GM12872 (cell line): ENCODE results near the gene CILP2.

Source experiments
- CTCF ChIP-seq: IDR thresholded peaks from 3 replicates; pipeline ENCODE4 v1.5.1; 2011; ENCODE audit warnings: low read depth, mild to moderate bottlenecking, low read length, moderate library complexity; ENCODE audit not compliant: insufficient read depth

CILP2 gene

DNA sequence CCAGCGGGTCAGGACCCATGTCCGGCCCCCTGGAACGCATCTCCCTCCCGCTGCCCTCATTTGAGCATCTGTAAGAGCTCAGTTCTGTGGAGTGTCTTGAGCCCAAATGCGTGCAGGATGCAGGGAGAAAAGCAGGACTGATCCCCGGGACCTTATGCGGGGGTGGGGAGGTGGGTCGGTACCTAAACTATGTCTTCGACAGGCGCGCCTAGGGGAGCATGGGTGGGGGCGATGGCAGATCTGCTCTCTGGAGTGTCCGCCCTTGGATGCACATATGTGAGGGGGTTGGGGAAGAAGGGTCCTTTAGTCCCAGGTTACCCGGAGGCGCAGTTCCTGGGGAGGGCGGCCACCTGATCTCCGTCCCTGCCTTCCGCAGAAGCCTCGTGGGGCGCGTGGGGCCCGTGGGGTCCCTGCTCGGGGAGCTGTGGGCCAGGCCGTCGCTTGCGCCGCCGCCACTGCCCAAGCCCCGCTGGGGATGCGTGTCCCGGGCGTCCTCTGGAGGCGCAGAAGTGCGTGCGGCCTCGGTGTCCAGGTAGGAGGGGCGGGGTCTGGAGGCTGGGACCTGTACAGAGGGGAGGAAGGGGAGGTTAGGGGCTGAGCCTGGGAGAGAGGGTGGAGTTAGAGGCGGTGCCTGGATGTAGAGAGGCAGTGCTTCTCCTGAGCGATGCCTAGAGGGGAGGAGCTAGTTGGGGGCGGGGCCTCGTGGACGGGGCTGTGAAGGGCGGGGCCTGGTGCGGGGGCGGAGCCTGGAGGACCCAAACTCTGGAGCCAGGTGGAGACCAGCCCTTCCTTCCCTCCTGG is 2.9 kb downstream of the CILP2 start:
- TF ChIP-seq CTCF, result no peak

DNA sequence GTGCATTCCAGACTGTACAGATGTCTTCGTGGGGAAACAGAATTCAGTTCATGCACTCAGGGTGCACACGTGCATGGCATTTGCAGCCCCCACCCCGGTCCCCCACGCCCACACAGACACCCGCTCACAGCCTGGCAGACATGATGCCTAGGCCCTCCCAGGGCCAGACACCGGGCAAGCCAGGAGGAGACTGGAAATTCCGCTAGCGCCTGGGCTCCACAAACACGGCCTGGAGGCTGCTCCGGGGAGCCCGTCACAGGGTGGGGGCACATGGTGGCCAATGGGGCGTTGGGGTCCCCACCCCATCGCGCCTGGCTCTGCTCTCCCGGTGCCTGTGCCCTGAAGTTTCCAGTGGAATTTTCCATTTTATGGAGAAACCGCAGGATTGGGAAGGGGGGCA is 3.6 kb downstream of the CILP2 start:
- no peak for TF ChIP-seq CTCF

DNA sequence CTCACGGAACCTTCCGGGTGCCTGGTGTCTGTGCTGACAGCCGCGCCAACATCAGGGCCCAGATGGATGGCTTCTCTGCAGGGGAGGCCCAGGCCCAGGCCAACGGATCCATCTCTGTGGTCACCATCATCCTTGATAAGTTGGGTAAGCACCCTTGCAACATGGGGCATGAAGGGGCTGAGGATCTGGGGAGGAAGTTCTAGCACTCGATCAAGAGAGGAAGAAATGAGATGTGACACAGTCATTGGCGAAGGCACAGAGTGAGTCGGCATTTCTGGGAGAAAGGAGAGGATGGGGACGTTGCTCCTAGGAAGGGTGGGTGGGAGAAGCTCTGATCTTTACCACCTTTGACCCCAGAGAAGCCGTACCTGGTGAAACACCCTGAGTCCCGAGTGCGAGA is 4.4 kb downstream of the CILP2 start:
- no peak for TF ChIP-seq CTCF

DNA sequence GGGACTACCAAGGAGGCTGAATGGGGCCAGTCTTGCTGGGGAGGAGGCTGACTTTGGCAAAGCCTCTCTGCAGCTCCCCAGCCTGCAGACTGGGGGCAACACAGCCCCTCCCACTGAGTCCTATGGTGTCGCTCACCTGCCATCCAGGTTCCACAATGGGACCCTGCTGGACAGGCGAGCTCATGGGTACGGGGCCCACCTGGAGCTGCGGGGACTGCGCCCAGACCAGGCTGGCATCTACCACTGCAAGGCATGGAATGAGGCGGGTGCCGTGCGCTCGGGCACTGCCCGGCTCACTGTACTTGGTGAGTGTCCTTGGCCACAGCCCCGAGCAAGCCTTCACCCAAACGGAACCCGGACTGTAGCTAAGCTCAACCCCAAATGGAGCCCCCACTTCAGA is 5.0 kb downstream of the CILP2 start:
- no peak for TF ChIP-seq CTCF

GRCh38 chr19:19543640-19544039 is 5.6 kb downstream of the CILP2 start:
- no peak for TF ChIP-seq CTCF

- no peak for TF ChIP-seq CTCF
Measured at GRCh38 chr19:19544257-19544953, 6.3 kb downstream of the CILP2 start.

GRCh38 chr19:19544954-19545591 is 7.0 kb downstream of the CILP2 start:
- TF ChIP-seq CTCF, result no peak
